H1 (cell line): Measurements from ENCODE around the gene GDF2. TPM values are rescaled to one million over a fixed set of nuclear protein-coding genes. Genes with fewer than 3 reads are reported as not detected.

Source experiments
- ATF2 ChIP-seq: IDR thresholded peaks from 2 replicates; pipeline ENCODE4 v1.6.1; 2012; ENCODE audit warnings: low read length, inconsistent platforms
- CTBP2 ChIP-seq: IDR thresholded peaks from 2 replicates; pipeline ENCODE4 v1.7.0; 2011; ENCODE audit warnings: borderline replicate concordance, mild to moderate bottlenecking, moderate library complexity, mixed read lengths, low read length; ENCODE audit not compliant: insufficient read depth, insufficient read length
- CTCF ChIP-seq, 3 experiments: IDR thresholded peaks; 1 replicate in 2 of 3; 2 replicates in 1 of 3; pipeline versions ENCODE4 v1.5.1 to v1.6.1; 2011; ENCODE audit warnings: low read length in 3 of 3, mild to moderate bottlenecking in 3 of 3, inconsistent platforms in 2 of 3, low read depth in 1 of 3, moderate library complexity in 1 of 3; ENCODE audit not compliant: insufficient read depth in 1 of 3; ENCODE audit errors: control extremely low read depth in 1 of 3
- KDM5A ChIP-seq: fragments of 200-600 bp; IDR thresholded peaks from 2 replicates; pipeline ENCODE4 v1.7.1; 2012; ENCODE audit warnings: mild to moderate bottlenecking, low read length, inconsistent platforms, mixed read lengths
- NANOG ChIP-seq: IDR thresholded peaks from 2 replicates; pipeline ENCODE4 v1.6.1; 2011; ENCODE audit warnings: low read length, low read depth, mild to moderate bottlenecking, inconsistent platforms; ENCODE audit not compliant: insufficient read depth, poor library complexity, severe bottlenecking
- TAF7 ChIP-seq: optimal IDR thresholded peaks from 2 replicates; pipeline ENCODE3; 2011; ENCODE audit warnings: low read depth, mild to moderate bottlenecking, inconsistent platforms, low read length, moderate library complexity, borderline replicate concordance
- polyA plus RNA-seq, 7 experiments: library from polyadenylated mRNA; depleted of rRNA in 3 of 7; stranded (reverse) in 5 of 7; unstranded in 2 of 7; fragments of >200 nt in 5 of 7; fragments of 200-250 nt in 2 of 7; gene quantifications; 1 replicate in 5 of 7; 2 replicates in 1 of 7; 4 replicates in 1 of 7; pipeline versions ENCODE4 v1.2.1 to v1.2.3, GENCODE V29; 2011 to 2013; ENCODE audit warnings: missing spikeins in 2 of 7, mixed read lengths in 2 of 7
- total RNA-seq: library from RNA; stranded (reverse); fragmentation: NEBNext Ultra II Directional; extraction: Animal tissue kit (Norgen Biotek cat#: 25700); gene quantifications from 2 replicates; pipeline ENCODE4 v1.2.1, GENCODE V29; 2021

GDF2 gene
- total and polyA plus RNA-seq, 2 of the 8 experiments (the other 6 are each of a cell fraction or from before 2014, with no cell fraction given) = not detected

GRCh38 chr10:47366731-47367460 lies 44.6 kb downstream of the GDF2 start (continued):
- no peak for TF ChIP-seq ATF2
- no peak for TF ChIP-seq KDM5A
- TF ChIP-seq CTCF (IDR thresholded peaks at IDR 0.05; ENCODE audit: control extremely low read depth in 1 of 3, insufficient read depth in 1 of 3, low read depth in 1 of 3, low read length in 3 of 3) = no peak
- TF ChIP-seq TAF7 = no peak
- no peak for TF ChIP-seq CTBP2
- TF ChIP-seq NANOG = no peak
